Left ventricle myocardium inferior (tissue), 1 donor: ENCODE data around the gene SUN2. TPM values are rescaled to one million over a fixed set of nuclear protein-coding genes. Genes with fewer than 3 reads are reported as not detected.

Experiments
- DNase-seq: peaks from one replicate; pipeline ENCODE4 v3.0.0-alpha.2; 2020
- H3K27ac ChIP-seq: fragments of 200-600 bp; replicated peaks from 2 replicates; pipeline ENCODE4 v1.8.0; 2021
- H3K27me3 ChIP-seq: fragments of 200-600 bp; 2 replicates; pipeline ENCODE4 v1.8.0; 2021; ENCODE audit warnings: low read depth
- H3K36me3 ChIP-seq: fragments of 200-600 bp; 2 replicates; pipeline ENCODE4 v1.8.0; 2021
- H3K4me1 ChIP-seq: fragments of 200-600 bp; 2 replicates; pipeline ENCODE4 v1.8.0; 2021
- H3K4me3 ChIP-seq: fragments of 200-600 bp; 2 replicates; pipeline ENCODE4 v1.8.0; 2021; ENCODE audit warnings: mild to moderate bottlenecking, moderate library complexity
- H3K9me3 ChIP-seq: fragments of 200-600 bp; replicated peaks from 2 replicates; pipeline ENCODE4 v1.8.0; 2021
- intact Hi-C: fragments of 100-400 bp; cut with micrococcal nuclease; formaldehyde crosslinking; loops from one replicate; pipeline ENCODE4 v1.11.0; 2022
- total RNA-seq: library from RNA; stranded (reverse); fragmentation: NEBNext Ultra II Directional; extraction: Animal tissue kit (Norgen Biotek cat#: 25700); gene quantifications from one replicate; pipeline ENCODE4 v1.2.1, GENCODE V29; 2021
- TF ChIP-seq, protein P1 (sequence below): fragments of 200-600 bp; IDR thresholded peaks from 2 replicates; pipeline ENCODE4 v1.8.0; 2021; ENCODE audit warnings: antibody characterized with exemption, mild to moderate bottlenecking, borderline replicate concordance
- donor health status: DM: no; HTN: yes; CAD: no; lungs with severe emphysema.

Gene SUN2
- total RNA-seq, 1 donor from 2014 or later = 116 TPM

DNA sequence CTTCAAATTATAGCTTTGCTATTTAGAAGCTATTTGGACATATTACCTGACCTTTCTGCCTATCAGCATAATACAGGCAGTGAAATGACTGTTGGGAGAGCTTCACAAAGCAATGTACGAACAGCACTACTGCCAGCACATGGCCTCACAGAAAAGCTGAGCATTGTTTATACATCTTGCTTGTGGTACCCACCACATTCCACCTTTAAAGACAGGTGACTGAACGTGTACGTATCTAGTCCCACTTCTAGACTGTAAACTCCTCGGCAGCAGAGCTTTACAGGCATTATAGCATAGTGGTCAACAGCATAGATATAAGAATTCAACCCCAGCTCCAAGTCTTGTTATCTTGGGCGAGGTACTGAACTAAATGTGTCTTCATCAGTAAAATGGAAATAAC lies 56.7 kb downstream of the SUN2 start:
- Histone ChIP-seq H3K4me1 (peaks cover 71% of the 10 kb centered on the region), H3K27ac (peak overlapping the region; percentile 95), H3K9me3 (no peaks in the 10 kb centered on the region), H3K27me3 (no peaks in the 10 kb centered on the region), H3K4me3 (peak overlapping the region; percentile 85), H3K36me3 (peaks cover 6% of the 10 kb centered on the region)
- no peak for DNase-seq
- intact Hi-C loops = no loop called here
- TF ChIP-seq, protein P1, sequence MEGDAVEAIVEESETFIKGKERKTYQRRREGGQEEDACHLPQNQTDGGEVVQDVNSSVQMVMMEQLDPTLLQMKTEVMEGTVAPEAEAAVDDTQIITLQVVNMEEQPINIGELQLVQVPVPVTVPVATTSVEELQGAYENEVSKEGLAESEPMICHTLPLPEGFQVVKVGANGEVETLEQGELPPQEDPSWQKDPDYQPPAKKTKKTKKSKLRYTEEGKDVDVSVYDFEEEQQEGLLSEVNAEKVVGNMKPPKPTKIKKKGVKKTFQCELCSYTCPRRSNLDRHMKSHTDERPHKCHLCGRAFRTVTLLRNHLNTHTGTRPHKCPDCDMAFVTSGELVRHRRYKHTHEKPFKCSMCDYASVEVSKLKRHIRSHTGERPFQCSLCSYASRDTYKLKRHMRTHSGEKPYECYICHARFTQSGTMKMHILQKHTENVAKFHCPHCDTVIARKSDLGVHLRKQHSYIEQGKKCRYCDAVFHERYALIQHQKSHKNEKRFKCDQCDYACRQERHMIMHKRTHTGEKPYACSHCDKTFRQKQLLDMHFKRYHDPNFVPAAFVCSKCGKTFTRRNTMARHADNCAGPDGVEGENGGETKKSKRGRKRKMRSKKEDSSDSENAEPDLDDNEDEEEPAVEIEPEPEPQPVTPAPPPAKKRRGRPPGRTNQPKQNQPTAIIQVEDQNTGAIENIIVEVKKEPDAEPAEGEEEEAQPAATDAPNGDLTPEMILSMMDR = no peak

DNA sequence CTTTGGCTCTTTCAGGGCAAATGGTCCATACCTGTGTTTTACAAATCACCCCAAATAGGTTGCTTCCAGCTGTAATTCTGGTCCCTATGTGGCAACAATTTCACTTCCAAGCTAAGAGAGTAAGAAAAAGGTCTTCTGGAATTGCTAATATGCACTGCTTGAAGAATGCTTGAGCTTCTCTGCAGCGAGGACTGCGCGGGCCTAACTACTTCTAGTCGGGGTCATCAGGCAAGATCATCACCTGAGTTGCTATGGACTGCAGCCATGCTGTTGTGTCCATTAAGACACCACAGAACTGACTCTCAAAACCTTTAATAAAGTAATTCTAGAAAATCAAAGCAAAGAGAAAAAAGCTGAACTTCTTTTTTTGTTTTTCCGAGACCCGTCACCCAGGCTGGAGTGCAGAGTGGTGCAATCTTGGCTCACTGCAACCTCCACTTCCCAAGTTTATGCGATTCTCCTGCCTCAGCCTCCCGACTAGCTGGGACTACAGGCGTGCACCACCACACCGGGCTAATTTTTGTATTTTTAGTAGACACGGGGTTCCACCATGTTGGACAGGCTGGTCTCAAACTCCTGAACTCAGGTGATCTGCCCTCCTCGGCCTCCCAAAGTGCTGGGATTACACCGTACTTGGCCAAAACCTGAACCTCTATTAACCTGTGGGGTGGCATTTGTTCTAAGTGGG lies 57.2 kb downstream of the SUN2 start:
- peaks cover 75% of the 10 kb centered on the region for H3K4me1 ChIP-seq
- H3K36me3 ChIP-seq = peaks cover 9% of the 10 kb centered on the region
- intact Hi-C loops = no loop called here
- peak overlapping the region; percentile 85 for H3K4me3 ChIP-seq
- DNase-seq = no peak
- H3K27me3 ChIP-seq = no peaks in the 10 kb centered on the region
- H3K9me3 ChIP-seq = no peaks in the 10 kb centered on the region
- TF ChIP-seq, protein P1 = no peak
- H3K27ac ChIP-seq = peak overlapping the region; percentile 95

DNA sequence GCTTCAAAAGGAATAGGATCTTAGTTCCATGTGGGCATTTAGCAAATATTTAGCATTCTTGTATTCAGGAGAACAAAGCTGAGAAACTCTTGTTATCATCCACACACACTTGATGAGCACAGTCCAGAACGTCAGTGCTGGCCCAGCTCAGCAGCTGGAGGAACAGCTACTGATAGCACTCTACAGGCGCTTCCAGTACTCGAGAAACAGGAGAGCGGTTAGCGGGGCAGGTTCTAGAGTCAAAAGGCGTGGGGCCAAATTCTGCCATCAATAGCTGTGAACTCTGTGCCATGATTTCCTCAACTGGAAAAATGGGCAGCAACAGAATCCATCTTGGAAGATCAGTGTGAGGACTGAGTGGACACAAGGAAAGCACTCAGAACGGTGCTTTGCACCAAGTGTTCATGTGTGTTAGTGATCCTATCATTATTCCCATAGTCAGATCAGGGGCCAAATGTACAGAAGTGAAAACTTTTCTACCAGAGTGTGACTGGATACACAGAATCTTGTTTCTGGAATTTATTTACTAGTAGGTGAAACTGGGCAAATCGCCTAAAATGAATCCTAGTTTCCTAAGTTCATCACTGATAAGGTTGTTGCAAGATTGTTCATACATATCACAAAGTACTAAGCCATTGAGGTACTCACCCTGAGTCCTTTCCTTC lies 58.2 kb downstream of the SUN2 start:
- Histone ChIP-seq H3K4me3 (peak overlapping the region; percentile 85), H3K36me3 (peaks cover 9% of the 10 kb centered on the region), H3K27ac (peak overlapping the region; percentile 95), H3K9me3 (no peaks in the 10 kb centered on the region), H3K4me1 (peaks cover 79% of the 10 kb centered on the region), H3K27me3 (no peaks in the 10 kb centered on the region)
- TF ChIP-seq, protein P1 = no peak
- no peak for DNase-seq
- intact Hi-C loops = no loop called here

DNA sequence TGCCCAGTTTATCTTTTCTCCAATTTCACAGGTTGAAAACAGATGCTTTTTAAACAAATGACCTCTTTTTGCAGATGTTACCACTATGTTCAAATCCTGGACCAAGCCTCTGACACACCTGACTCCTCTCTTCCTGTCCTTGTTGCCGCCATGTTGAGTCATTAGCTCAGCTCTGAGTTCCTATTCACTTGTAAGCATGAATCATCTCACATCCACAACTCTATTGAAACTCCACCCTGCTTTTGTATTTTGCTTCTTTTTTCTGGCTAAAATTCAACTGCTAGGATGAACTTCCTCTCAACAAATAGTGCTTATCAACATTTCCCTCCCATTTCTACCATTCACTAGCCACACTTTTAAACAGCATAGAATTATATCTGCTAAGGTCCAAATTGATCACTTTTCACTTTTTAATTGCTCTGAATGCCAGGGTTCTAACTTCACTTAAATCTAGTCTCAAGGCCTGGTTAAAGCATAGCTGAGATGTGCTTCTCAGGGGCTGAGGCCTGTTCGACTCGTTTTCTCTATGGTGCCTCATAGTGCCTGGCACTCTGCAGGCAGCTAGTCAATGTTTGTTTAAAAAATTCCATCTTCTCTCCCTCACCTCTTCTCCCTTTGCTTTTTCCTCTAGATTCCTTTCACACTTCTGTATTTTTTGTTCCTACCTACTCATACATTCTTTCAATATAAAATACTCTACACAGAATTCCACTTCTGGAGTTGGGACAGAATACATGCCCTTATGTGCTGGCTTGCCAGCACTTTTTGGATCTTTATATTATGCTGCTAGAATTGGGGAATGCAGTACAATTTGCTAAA lies 59.0 kb downstream of the SUN2 start:
- H3K9me3 ChIP-seq = no peaks in the 10 kb centered on the region
- peaks cover 17% of the 10 kb centered on the region for H3K36me3 ChIP-seq
- intact Hi-C loops = no loop called here
- no peaks in the 10 kb centered on the region for H3K27me3 ChIP-seq
- no peak for DNase-seq
- TF ChIP-seq, protein P1 = no peak
- H3K4me3 ChIP-seq = peak overlapping the region; percentile 85
- H3K27ac ChIP-seq = peak overlapping the region; percentile 95
- H3K4me1 ChIP-seq = peaks cover 79% of the 10 kb centered on the region

DNA sequence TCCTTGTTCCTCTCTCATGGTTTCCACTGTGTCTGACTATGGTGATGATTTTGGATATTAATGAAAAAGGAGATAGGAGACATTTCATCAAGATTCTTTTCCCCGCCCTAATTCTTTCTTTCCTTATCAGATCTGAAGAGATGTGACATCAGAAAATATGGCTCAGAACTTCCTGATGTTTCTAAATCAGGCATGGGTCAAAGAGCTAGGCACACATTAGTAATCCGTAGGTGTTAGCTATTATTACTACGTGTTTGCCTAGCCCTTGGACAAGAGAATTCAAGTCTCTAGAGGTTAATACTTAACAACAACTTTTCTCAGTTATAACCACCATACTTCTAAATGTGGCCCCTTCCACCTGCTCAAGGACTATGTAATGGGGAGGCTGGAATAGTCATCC lies 60.9 kb downstream of the SUN2 start:
- intact Hi-C loops = no loop called here

More for the DNA sequence above, 60.9 kb downstream of the SUN2 start:
- Histone ChIP-seq H3K4me1 (peaks cover 65% of the 10 kb centered on the region), H3K9me3 (no peaks in the 10 kb centered on the region), H3K4me3 (no peak overlapping the region), H3K36me3 (peaks cover 28% of the 10 kb centered on the region), H3K27ac (no peak overlapping the region), H3K27me3 (no peaks in the 10 kb centered on the region)
- TF ChIP-seq, protein P1 = no peak
- DNase-seq = no peak
